GM13977 (cell line): ENCODE data around the gene WDFY4.
"Not testable (repeated sequence)": the region's sequence is repeated elsewhere in the genome, so short reads cannot be mapped to it uniquely, and the experiment has no call there.

Experiments used
- DNase-seq: peaks from one replicate; pipeline ENCODE4 v3.0.0; 2012; ENCODE audit warnings: low spot score
- in situ Hi-C: fragments of 300-500 bp; cut with MboI; formaldehyde crosslinking; loops from one replicate; pipeline ENCODE4 v1.12.0; 2022; ENCODE audit warnings: low sequenced_read_pairs, low pct_unique_long_range_greater_than_20kb, mixed read lengths, inconsistent platforms; ENCODE audit not compliant: unreplicated experiment
- TF ChIP-seq, protein P1 (sequence below): IDR thresholded peaks from 2 replicates; pipeline ENCODE4 v1.5.1; 2012; ENCODE audit warnings: mild to moderate bottlenecking, control low read depth; ENCODE audit not compliant: insufficient read depth; ENCODE audit errors: extremely low read depth, missing control alignments

The WDFY4 gene

DNA sequence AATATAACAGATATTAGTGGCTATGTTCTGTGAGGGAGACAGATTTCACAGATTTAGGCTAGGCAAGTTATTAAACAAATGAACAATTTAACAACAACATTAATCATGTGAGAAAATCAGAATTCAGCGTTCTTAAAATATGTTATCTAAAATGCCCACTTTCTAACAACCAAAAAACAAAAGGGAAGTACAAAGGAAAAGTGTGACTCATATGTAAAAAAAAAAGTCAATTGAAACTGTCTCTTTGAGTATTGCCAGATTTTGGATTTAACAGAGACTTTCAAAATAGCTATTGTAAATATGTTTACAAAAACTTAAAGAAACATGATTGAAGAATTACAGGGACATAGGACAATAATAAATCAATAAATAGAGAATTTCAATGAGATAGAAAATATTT lies 45.0 kb upstream of the WDFY4 start:
- TF ChIP-seq, protein P1, sequence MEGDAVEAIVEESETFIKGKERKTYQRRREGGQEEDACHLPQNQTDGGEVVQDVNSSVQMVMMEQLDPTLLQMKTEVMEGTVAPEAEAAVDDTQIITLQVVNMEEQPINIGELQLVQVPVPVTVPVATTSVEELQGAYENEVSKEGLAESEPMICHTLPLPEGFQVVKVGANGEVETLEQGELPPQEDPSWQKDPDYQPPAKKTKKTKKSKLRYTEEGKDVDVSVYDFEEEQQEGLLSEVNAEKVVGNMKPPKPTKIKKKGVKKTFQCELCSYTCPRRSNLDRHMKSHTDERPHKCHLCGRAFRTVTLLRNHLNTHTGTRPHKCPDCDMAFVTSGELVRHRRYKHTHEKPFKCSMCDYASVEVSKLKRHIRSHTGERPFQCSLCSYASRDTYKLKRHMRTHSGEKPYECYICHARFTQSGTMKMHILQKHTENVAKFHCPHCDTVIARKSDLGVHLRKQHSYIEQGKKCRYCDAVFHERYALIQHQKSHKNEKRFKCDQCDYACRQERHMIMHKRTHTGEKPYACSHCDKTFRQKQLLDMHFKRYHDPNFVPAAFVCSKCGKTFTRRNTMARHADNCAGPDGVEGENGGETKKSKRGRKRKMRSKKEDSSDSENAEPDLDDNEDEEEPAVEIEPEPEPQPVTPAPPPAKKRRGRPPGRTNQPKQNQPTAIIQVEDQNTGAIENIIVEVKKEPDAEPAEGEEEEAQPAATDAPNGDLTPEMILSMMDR = no peak
- DNase-seq = no peak
- in situ Hi-C loops = no loop called here

DNA sequence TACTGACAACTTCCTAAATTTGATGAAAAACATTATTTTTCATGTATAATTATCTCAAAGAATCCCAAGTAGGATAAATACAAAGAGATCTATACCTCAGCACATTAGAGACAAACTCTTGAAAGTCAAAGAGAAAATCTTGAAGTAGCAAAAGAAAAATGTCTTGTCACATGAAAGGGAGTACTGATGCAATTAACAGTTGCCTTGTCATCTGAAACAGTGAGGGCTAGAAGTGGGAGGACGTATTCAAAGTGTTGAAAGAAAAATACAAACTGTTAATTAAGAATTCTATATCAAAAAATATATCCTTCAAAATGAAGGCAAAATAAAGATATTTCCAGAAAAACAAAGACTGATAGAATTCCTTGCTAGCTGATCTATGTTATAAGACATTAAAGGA lies 44.3 kb upstream of the WDFY4 start:
- DNase-seq = no peak
- in situ Hi-C loops = no loop called here
- TF ChIP-seq, protein P1 = no peak

DNA sequence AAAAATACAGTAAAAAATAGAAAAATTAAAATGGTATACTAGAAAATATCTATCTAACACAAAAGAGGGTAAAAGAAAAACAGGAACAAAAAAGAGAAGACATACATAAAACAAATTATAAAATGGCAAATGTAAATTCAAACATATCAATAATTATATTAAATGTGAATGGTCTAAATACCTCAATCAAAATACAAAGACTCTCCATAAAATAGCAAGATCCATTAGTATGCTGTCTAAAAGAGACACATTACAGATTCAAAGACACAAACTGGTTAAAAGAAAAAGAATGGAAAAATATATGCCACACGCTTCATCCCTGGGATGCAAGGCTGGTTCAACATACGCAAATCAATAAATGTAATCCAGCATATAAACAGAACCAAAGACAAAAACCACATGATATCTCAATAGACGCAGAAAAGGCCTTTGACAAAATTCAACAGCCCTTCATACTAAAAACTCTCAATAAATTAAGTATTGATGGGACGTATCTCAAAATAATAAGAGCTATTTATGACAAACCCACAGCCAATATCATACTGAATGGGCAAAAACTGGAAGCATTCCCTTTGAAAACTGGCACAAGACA lies 43.5 kb upstream of the WDFY4 start:
- in situ Hi-C loops, DNase-seq: not testable (repeated sequence)

DNA sequence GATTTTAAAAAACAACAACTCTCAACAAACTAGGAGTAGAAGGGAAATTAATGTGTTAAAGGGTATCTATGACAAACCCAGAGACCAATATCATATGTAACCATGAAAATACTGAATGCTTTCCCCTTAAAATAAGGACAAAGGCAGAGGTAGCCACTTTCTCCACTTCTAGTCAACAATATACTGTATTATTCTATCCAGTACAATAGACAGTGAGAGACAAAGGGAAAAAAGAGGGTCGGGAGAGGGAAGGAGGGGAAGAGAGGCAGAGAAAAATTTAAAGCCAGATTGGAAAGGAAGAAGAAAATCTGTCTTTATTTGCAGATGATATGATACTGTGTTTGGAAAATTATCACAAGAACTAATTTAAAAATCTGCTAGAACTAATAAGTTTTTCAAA lies 39.1 kb upstream of the WDFY4 start:
- TF ChIP-seq, protein P1 = no peak
- no peak for DNase-seq

DNA sequence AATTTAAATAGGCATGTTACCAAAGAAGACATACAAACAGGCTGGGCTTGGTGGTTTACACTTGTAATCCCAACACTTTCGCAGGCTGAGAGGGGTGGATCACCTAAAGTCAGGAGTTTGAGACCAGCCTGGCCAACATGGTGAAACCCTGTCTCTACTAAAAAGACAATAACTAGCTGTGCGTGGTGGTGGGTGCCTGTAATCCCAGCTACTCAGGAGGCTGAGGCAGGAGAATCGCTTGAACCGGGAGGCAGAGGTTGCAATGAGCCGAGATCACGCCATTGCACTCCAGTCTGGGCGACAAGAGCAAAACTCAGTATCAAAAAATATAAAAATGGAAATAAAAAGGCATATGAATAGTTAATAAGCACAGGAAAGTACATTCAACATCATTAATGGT lies 37.6 kb upstream of the WDFY4 start:
- in situ Hi-C loops = not testable (repeated sequence)

More for the DNA sequence above, 39.1 kb upstream of the WDFY4 start:
- in situ Hi-C loops = no loop called here

DNA sequence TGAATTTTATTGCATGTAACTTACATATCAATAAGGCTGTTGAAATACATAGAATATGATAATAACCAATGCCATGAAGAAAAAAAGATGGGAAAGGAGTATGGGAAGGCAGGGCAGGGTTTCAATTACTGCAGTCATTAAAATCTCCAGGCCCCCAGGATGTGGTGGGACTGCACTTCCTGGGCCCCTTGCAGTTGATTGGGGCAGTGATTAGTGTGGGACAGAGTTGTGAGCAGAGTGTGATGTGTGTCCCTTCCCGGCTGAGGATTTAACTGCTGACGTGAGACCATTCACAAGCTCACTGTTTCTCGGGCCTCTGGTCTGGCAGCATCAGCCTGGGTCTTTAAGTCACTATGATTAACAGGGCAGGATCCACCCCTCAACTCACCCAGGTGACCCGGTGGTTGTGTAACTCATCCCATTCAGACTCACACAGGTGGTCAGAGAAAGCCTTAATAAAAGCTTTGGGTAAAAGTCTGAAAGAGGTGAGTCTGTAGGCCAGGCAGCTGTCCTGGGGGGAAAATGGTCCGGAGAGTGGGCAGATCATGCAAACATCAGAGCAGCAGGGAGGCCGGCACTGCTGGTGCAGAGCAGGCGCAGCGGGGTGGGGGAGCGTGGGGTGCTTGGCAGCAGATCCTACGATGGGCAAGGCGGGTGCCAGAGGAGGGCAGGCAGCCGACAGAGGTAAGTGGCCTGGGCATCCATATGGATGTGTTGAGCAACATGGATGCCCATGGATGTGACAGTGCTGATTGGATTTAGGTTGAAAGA lies 36.3 kb upstream of the WDFY4 start:
- no peak for DNase-seq
- in situ Hi-C loops = no loop called here
- TF ChIP-seq, protein P1 = no peak

More for the DNA sequence above, 37.6 kb upstream of the WDFY4 start:
- not testable (repeated sequence) for DNase-seq

DNA sequence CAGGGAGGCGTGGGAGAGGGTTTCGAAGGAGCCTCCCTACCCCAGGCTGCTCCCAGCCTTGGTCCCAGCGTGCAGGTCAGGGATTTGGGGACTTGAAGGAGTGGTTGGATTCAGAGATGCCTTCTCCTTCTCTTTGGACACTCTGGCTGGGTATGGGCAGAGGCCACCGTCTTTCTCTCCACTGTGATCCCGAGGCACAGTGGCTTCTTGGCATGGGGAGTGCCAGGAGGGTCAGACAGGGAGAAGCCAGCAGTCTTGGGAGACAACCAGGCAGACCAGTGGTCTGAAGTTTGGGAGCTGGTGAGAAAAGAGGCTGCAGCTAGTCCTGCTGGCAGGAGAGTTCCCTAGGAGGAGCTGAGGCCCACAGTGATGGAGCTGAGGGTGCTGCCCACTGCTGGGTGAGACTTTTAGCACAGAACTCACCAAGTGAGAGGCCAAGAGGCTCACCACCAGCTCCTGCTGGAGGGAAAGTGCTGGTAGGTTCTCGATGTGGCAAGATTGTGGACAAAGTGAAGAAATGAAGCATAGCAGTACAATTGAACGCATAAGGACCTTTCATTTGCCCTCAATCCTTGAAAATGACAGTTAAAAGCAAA lies 35.2 kb upstream of the WDFY4 start:
- no peak for DNase-seq
- TF ChIP-seq, protein P1 = no peak
- in situ Hi-C loops = no loop called here
